ENCODE measurements around the gene EIF4G3. TPM values are rescaled to one million over a fixed set of nuclear protein-coding genes. Genes with fewer than 3 reads are reported as not detected.

The EIF4G3 gene
- total RNA-seq, 4 donors from 2014 or later, result 24.4 to 57.0 (median 27.9) TPM

- TF ChIP-seq CTCF (IDR thresholded peaks at IDR 0.05) (no peak), POLR2A (IDR thresholded peaks at IDR 0.05) (no peak)
- intact Hi-C loops (cut with DNase I; ENCODE audit: low total_unique reads), result loop anchor here (10.0 kb wide), 1 partner anchor 215 kb away; no protein-coding TSS in a partner anchor
- DNase-seq (ENCODE audit: low spot score in 2 of 2), result no peak
- 95 to 98% methylated on average over 2 of the region's 2 CpGs for whole genome bisulfite sequencing, 2 donors
- H3K4me3 ChIP-seq (ENCODE audit: low read depth, poor library complexity, severe bottlenecking), result no peak overlapping the region
Observed at GRCh38 chr1:20980051-20980450, 196.6 kb downstream of the EIF4G3 start.

DNA sequence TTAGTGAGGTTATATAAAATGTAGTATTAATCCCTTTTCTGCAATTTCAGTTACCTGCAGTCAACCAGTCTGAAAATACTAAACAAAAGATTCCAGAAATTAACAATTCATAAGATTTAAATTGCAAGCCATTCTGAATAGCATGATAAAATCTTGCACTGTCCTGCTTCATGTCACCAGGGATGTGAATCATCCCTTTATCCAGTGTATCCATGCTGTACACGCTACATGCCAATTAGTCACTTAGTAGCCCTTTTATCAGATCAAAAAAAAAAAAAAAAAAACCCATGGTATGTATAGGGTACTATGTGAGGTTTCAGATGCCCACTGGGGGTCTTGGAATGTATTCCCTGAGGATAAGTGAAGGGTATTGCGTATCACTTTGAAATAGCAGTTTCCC, 198.3 kb downstream of the EIF4G3 start:
- DNase-seq (ENCODE audit: low spot score in 2 of 2), result no peak
- TF ChIP-seq CTCF (IDR thresholded peaks at IDR 0.05), result no peak
- TF ChIP-seq POLR2A (IDR thresholded peaks at IDR 0.05), result no peak
- H3K4me3 ChIP-seq (ENCODE audit: low read depth, poor library complexity, severe bottlenecking), result no peak overlapping the region
- 89% methylated on average over 2 of the region's 2 CpGs for WGBS, 2 donors
- intact Hi-C loops (cut with DNase I; ENCODE audit: low total_unique reads), result no loop called here

GRCh38 chr1:20975668-20976067, 201.0 kb downstream of the EIF4G3 start:
- DNase-seq (ENCODE audit: low spot score in 2 of 2), result no peak
- H3K4me3 ChIP-seq (ENCODE audit: low read depth, poor library complexity, severe bottlenecking), result no peak overlapping the region
- TF ChIP-seq POLR2A (IDR thresholded peaks at IDR 0.05), result no peak
- 93 to 94% methylated on average over 1 of the region's 1 CpG for WGBS, 2 donors
- intact Hi-C loops (cut with DNase I; ENCODE audit: low total_unique reads), result no loop called here

GRCh38 chr1:20974951-20975350, 201.7 kb downstream of the EIF4G3 start:
- TF ChIP-seq CTCF (IDR thresholded peaks at IDR 0.05), result no peak
- TF ChIP-seq POLR2A (IDR thresholded peaks at IDR 0.05), result no peak
- H3K4me3 ChIP-seq (ENCODE audit: low read depth, poor library complexity, severe bottlenecking), result no peak overlapping the region
- intact Hi-C loops (cut with DNase I; ENCODE audit: low total_unique reads), result no loop called here
- no peak for DNase-seq (ENCODE audit: low spot score in 2 of 2)

DNA sequence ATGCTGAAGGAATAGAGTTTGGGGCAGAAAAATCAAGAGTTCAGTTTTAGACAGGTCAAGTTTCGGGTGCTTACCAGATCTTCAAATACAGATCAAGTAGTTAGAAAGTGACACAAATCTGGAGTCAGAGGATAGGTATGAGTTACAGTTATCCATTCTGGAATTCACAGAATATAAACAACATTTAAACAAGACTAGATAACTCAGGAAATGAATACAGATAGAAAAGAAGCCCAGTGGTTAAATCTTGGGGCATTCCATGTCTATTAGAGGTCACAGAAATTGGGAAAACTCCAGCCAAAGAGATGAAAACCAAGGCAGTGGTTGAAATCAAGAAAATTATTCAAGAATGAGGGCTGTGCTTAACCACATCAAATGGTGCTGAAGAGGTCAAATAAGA, 202.6 kb downstream of the EIF4G3 start:
- no peak overlapping the region for H3K4me3 ChIP-seq (ENCODE audit: low read depth, poor library complexity, severe bottlenecking)
- intact Hi-C loops (cut with DNase I; ENCODE audit: low total_unique reads), result no loop called here
- 97 to 100% methylated on average over 1 of the region's 1 CpG for WGBS, 2 donors
- DNase-seq (ENCODE audit: low spot score in 2 of 2), result no peak
- no peak for TF ChIP-seq POLR2A (IDR thresholded peaks at IDR 0.05)
- TF ChIP-seq CTCF (IDR thresholded peaks at IDR 0.05), result no peak

DNA sequence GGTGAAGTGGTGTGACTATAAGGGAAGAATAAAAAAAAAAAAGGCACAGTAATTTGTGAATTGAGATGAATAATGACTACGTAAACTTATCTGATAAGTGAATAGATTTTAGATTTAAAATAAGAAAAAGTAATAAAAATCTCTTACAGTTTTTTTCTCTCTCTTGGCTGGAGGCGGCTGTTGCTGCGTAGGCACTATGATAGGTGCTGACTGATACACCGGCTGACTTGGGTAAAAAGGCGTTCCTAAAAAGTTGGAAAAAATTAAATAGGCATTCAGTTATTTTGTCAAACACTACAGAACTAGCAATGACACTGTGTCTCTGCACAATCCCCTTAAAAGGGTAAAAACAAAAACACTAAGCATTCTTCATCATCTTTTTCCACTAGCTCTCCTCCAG, 203.8 kb downstream of the EIF4G3 start:
- intact Hi-C loops (cut with DNase I; ENCODE audit: low total_unique reads), result no loop called here
- no peak for DNase-seq (ENCODE audit: low spot score in 2 of 2)
- WGBS, 2 donors, result 76 to 90% methylated on average over 5 of the region's 5 CpGs
- H3K4me3 ChIP-seq (ENCODE audit: low read depth, poor library complexity, severe bottlenecking), result no peak overlapping the region
- TF ChIP-seq POLR2A (IDR thresholded peaks at IDR 0.05) (no peak), CTCF (IDR thresholded peaks at IDR 0.05) (no peak)

Measured in lower leg skin (tissue), 4 donors.